ENCODE results near the gene LPIN2.
"Not testable (repeated sequence)": the region's sequence is repeated elsewhere in the genome, so short reads cannot be mapped to it uniquely, and the experiment has no call there.

LPIN2 gene

DNA sequence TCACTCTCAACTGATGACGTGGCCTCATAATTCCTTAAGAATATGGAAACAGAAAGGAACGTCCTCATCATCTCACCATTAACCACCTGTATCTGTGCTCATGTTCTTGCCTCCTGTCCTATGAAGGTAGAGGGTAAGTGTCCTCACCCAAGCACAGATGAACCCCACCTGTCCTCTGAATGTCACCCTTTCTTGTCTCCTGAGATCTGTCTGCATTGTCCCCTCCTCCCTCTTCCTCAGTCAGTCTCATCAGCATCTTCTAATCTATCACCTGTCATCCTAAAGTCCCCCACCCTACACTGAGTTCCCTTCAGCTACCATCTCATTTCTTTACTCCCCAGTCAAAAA, 39.4 kb upstream of the LPIN2 start:
- Mint-ChIP-seq H3K4me1 (peaks cover 8% of the 10 kb centered on the region), H3K4me3 (no peak overlapping the region), H3K27ac (no peak overlapping the region), H3K9me3 (peaks cover 6% of the 10 kb centered on the region), H3K27me3 (peaks cover 14% of the 10 kb centered on the region), H3K36me3 (peaks cover 6% of the 10 kb centered on the region)
- DNase-seq (ENCODE audit: low spot score in 2 of 2) (no peak), ATAC-seq (ENCODE audit: low read depth) (no peak)

DNA sequence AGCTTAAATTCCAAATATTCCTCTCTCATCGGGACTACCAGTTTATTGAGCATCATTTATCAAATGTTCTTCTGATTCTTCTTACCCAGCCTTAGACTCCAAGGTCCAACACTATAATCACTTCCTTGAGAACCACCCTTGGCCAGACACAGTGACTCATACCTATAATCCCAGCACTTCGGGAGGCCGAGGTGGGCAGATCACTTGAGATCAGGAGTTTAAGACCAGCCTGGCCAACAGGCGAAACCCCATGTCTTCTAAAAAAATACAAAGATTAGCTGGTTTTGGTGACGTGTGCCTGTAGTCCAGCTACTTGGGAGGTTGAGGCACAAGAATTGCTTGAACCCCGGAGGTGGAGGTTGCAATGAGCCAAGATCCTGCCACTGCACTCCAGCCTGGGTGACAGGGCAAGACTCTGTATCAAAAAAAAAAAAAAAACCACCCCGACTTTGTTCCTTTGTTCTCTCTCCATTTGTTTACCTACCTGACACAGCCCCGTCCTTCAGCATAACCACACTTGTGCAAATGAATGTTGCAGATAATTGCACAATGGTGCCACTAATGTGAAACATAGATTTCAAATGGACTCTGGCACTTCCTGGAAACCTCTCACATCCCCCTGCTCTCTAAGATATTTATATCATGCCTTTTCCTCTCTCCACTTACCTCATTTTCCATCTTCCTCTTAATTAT, 38.9 kb upstream of the LPIN2 start:
- Mint-ChIP-seq H3K9me3 (peaks cover 6% of the 10 kb centered on the region), H3K27me3 (peaks cover 14% of the 10 kb centered on the region), H3K36me3 (peaks cover 6% of the 10 kb centered on the region), H3K27ac (no peak overlapping the region), H3K4me1 (peaks cover 8% of the 10 kb centered on the region), H3K4me3 (no peak overlapping the region)
- DNase-seq (ENCODE audit: low spot score in 2 of 2) (no peak), ATAC-seq (ENCODE audit: low read depth) (no peak)

DNA sequence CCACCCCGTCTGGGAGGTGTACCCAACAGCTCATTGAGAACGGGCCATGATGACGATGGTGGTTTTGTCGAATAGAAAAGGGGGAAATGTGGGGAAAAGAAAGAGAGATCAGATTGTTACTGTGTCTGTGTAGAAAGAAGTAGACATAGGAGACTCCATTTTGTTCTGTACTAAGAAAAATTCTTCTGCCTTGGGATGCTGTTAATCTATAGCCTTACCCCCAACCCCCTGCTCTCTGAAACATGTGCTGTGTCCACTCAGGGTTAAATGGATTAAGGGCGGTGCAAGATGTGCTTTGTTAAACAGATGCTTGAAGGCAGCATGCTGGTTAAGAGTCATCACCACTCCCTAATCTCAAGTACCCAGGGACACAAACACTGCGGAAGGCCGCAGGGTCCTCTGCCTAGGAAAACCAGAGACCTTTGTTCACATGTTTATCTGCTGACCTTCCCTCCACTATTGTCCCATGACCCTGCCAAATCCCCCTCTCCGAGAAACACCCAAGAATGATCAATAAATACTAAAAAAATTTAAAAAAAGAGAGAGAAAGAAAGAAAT, 37.0 kb upstream of the LPIN2 start:
- not testable (repeated sequence) for DNase-seq (ENCODE audit: low spot score in 2 of 2); H3K9me3 Mint-ChIP-seq; H3K4me1 Mint-ChIP-seq; ATAC-seq (ENCODE audit: low read depth); H3K4me3 Mint-ChIP-seq; H3K27ac Mint-ChIP-seq; H3K36me3 Mint-ChIP-seq
- H3K27me3 Mint-ChIP-seq, result peaks cover 14% of the 10 kb centered on the region

DNA sequence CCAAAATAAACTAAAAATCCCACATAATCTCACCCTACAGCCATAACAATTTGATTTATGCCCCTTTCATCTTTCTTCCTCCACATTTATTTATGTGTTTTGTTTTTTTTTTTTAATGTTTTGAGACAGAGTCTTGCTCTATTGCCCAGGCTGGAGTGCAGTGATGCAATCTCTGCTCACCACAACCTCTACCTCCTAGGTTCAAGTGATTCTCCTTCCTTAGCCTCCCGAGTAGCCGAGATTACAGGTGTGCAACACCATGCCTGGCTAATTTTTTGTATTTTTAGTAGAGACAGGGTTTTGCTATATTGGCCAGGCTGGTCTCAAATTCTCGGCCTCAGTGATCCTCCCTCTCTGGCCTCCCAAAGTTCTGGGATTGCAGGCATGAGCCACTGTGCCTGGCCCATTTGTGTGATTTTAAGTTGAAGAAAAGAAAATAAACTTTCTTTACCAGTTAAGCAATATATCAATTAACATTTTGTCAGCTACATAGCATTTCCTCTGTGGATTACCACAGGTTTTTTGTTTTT, 35.9 kb upstream of the LPIN2 start:
- Mint-ChIP-seq H3K9me3 (peaks cover 6% of the 10 kb centered on the region), H3K36me3 (peaks cover 3% of the 10 kb centered on the region), H3K4me1 (peaks cover 6% of the 10 kb centered on the region), H3K4me3 (no peak overlapping the region), H3K27ac (no peak overlapping the region), H3K27me3 (peaks cover 11% of the 10 kb centered on the region)
- DNase-seq (ENCODE audit: low spot score in 2 of 2) (no peak), ATAC-seq (ENCODE audit: low read depth) (no peak)

DNA sequence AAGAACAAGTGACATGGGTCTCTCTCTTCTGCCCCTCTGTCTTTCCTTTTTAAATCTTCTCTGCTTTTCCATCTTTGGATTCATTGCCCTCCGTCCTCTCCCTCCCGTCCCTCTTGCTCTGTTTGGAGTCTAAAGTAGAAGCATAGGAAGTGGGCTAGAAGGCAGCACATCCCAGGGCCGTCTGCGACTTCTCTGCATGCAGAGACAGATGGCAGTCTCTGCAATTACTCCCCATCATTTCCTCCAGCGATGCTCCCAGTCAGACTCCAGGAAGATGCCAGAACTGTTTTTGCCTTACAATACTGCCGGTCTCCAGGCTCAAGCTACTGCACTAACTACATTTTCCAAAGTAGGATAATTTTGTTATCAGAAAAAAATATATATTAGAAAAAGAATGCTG, 35.2 kb upstream of the LPIN2 start:
- Mint-ChIP-seq H3K9me3 (peaks cover 1% of the 10 kb centered on the region), H3K27me3 (peaks cover 5% of the 10 kb centered on the region), H3K4me3 (no peak overlapping the region), H3K27ac (no peak overlapping the region), H3K4me1 (peaks cover 6% of the 10 kb centered on the region), H3K36me3 (no peaks in the 10 kb centered on the region)
- DNase-seq (ENCODE audit: low spot score in 2 of 2), result no peak
- ATAC-seq (ENCODE audit: low read depth), result no peak

DNA sequence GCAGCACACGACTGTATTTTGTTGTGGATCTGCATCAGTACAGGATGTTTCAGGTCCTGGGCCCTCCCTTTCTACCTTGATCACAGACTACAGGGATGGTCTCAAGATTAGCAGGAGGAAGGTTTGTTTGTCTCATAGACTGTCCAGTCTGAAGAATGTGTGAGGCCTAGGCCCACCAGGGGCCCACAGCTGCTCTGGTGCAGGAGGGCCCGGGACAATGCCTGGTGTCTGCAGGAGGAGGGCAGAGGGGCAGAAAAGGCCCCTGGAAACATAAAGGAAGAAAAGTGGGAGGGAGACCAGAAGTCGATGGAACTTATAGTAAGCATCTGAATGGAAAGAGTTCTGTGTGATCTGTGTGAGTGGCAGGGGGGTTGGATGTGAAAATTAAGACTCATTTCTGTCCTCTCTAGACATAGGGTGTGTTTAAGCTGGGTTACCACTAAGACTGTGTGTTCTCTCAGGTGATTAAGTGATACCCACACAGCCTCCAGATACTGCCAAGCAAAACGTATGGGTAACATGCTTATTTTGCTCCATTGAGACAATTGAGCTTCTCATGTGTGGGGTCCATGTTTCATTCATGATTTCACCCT, 33.4 kb upstream of the LPIN2 start:
- peaks cover 5% of the 10 kb centered on the region for H3K4me1 Mint-ChIP-seq
- H3K4me3 Mint-ChIP-seq, result no peak overlapping the region
- ATAC-seq (ENCODE audit: low read depth), result no peak
- H3K9me3 Mint-ChIP-seq, result no peaks in the 10 kb centered on the region
- H3K27me3 Mint-ChIP-seq, result no peaks in the 10 kb centered on the region
- H3K36me3 Mint-ChIP-seq, result no peaks in the 10 kb centered on the region
- no peak for DNase-seq (ENCODE audit: low spot score in 2 of 2)
- H3K27ac Mint-ChIP-seq, result no peak overlapping the region

DNA sequence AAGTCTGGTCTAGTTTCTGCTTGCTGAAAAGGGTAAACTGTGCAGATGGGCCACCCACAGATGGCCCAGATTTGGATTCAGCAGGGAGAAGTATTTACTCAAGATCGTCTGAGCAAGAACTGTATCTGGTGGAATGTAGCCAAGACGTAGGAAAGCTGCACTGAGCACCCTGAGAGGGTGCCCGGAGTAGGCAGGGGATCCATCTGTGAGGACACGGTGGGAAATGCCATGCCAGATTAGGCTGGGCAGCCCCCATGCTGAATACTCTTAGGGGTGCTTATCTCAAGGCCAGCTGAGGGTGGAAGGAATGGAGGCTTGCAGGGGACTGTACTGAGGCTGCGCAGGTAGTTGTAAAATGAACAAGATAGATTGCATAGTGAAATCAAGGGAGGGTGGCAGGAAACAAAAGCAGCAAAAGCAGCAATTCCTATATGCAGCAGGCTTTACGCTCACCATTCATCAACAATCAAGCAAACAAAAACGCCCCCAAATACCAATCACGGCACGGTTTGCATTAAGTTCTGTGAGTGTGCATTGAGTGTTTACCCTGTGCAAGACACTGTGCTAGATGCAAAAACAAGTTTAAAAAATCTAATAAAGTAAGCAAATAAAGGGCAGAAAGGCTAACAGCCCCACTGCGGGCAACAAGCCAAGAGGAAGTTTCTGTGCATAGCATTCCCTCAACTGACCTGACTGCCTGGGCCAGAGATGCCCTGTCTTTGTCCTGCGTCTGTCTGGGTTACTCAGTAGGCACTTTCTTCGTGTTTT, 32.2 kb upstream of the LPIN2 start:
- DNase-seq (ENCODE audit: low spot score in 2 of 2), result no peak
- H3K4me3 Mint-ChIP-seq, result no peak overlapping the region
- H3K27ac Mint-ChIP-seq, result no peak overlapping the region

DNA sequence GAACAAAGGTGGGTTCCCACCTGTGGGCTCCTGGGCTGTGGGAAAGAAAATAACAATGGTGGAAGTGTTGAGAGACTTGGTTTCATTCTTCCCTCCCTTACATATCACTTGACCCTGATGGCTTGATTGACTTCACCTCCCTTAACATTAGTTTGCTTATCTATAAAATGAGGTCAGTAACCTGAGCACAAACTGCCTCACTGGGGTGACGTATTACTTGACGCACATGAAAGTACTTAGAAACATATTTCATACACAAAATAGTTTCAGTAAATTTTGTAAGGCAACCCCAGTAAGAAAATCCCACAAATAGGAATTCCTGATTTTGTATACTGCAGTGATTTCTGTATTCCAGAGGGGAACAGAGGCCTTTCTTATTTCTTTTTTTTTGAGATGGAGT, 29.4 kb upstream of the LPIN2 start:
- Mint-ChIP-seq H3K9me3 (no peaks in the 10 kb centered on the region), H3K4me3 (no peak overlapping the region), H3K27me3 (no peaks in the 10 kb centered on the region), H3K27ac (no peak overlapping the region), H3K36me3 (no peaks in the 10 kb centered on the region), H3K4me1 (peaks cover 9% of the 10 kb centered on the region)
- ATAC-seq (ENCODE audit: low read depth) (no peak), DNase-seq (ENCODE audit: low spot score in 2 of 2) (no peak)

More for the DNA sequence above, 32.2 kb upstream of the LPIN2 start:
- Mint-ChIP-seq H3K4me1 (peaks cover 5% of the 10 kb centered on the region), H3K36me3 (no peaks in the 10 kb centered on the region), H3K9me3 (no peaks in the 10 kb centered on the region), H3K27me3 (no peaks in the 10 kb centered on the region)
- no peak for ATAC-seq (ENCODE audit: low read depth)

DNA sequence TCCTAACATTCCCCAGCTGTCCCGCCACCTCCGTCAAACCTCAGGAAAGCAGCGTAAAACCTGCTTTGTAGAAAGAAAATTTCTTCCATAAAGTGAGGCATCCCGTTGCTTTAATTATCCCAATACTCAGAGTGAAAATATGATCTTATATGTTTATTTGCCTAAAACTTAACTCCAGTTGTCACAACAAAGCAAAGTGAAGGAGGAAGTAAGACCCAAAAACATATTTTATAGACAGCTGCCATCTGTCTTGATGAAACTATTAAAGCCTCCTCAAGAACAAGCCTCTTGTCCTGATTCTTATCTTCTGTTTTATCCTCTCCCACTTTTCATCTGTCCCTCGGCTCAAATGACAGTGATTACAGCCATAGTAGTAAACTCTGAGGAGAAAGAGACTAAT, 28.9 kb upstream of the LPIN2 start:
- no peaks in the 10 kb centered on the region for H3K27me3 Mint-ChIP-seq
- no peaks in the 10 kb centered on the region for H3K9me3 Mint-ChIP-seq
- DNase-seq (ENCODE audit: low spot score in 2 of 2) (no peak), ATAC-seq (ENCODE audit: low read depth) (no peak)
- no peak overlapping the region for H3K4me3 Mint-ChIP-seq
- H3K36me3 Mint-ChIP-seq, result no peaks in the 10 kb centered on the region
- peaks cover 11% of the 10 kb centered on the region for H3K4me1 Mint-ChIP-seq
- no peak overlapping the region for H3K27ac Mint-ChIP-seq

DNA sequence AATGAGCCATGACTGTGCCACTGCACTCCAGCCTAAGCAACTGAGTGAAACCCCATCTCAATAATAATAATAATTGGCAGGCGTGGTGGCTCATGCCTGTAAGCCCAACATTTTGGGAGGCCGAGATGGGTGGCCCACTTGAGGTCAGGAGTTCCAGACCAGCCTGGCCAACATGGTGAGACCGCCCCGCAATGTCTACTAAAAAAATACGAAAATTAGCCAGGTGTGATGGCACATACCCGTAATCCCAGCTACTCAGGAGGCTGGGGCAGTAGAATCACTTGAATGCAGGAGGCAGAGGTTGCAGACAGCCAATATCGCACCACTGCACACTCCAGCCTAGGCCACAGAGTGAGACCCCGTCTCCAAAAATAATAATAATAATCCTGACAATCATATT, 27.9 kb upstream of the LPIN2 start:
- H3K27me3 Mint-ChIP-seq, result no peaks in the 10 kb centered on the region
- no peak for ATAC-seq (ENCODE audit: low read depth)
- H3K27ac Mint-ChIP-seq, result no peak overlapping the region
- H3K4me3 Mint-ChIP-seq, result no peak overlapping the region
- peaks cover 11% of the 10 kb centered on the region for H3K4me1 Mint-ChIP-seq
- H3K9me3 Mint-ChIP-seq, result no peaks in the 10 kb centered on the region
- DNase-seq (ENCODE audit: low spot score in 2 of 2), result no peak
- H3K36me3 Mint-ChIP-seq, result no peaks in the 10 kb centered on the region

DNA sequence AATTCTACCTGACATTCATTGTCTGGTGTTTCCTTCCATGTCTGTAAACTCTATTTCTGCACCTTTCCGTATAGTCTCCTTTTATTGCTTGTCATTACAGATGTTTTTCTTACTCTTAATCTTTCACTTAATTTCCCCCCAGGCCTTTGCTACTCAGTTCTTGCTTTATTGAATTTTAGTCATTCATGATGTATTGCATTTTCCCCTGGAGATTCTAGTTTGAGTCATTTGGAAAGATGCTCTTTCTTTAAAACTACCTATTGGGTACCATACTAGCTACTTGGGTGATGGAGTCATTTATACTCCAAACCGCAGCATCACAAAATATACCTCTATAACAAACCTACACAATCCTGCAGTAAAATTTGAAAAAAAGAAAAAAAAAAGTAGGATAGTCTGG, 27.2 kb upstream of the LPIN2 start:
- no peaks in the 10 kb centered on the region for H3K36me3 Mint-ChIP-seq
- no peak overlapping the region for H3K27ac Mint-ChIP-seq
- H3K4me1 Mint-ChIP-seq, result peaks cover 11% of the 10 kb centered on the region
- ATAC-seq (ENCODE audit: low read depth) (no peak), DNase-seq (ENCODE audit: low spot score in 2 of 2) (no peak)
- no peak overlapping the region for H3K4me3 Mint-ChIP-seq
- no peaks in the 10 kb centered on the region for H3K27me3 Mint-ChIP-seq
- no peaks in the 10 kb centered on the region for H3K9me3 Mint-ChIP-seq

DNA sequence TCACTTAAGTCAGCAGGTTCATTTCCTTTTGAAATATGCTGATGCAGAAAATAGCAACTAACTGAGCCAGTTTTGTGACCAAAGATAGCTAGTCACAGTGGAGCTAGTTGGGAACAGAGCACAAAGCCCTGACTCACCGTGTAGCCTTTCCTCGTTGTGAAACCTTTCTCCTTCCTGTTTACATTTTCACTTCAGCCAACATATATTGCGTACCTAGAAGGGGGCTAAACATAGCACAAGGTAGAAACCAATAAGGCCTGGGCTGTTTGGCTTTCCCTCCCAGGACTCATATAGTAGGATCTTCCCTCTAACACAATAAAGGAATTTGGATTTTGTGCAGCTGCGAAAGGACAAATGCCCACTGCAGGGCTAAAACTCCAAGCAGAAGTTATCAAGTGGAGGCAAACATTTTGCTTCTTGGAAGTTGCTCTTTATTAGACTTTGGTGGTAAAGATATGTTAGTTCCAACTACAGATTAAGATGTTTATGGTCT, 24.5 kb upstream of the LPIN2 start:
- Mint-ChIP-seq H3K9me3 (no peaks in the 10 kb centered on the region), H3K4me3 (peak overlapping the region; percentile 24)
- ATAC-seq (ENCODE audit: low read depth), result peak; percentile 89

DNA sequence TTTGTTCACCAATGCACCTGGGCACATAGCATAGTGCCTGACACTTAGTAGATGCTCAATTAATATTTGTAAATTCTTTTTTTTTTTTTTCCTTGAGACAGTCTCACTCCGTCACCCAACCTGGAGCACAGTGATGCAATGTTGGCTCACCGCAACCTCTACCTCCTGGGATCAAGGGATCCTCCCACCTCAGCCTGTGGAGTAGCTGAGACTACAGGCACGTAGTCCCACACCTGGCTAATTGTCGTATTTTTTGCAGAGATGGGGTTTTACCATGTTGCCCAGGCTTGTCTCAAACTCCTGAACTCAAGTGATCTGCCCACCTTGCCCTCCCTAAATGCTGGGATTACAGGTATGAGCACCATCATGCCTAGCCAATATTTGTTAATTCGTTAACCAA, 23.2 kb upstream of the LPIN2 start:
- Mint-ChIP-seq H3K9me3 (no peaks in the 10 kb centered on the region), H3K27ac (no peak overlapping the region), H3K4me3 (no peak overlapping the region), H3K27me3 (no peaks in the 10 kb centered on the region), H3K4me1 (peaks cover 10% of the 10 kb centered on the region), H3K36me3 (no peaks in the 10 kb centered on the region)
- no peak for DNase-seq (ENCODE audit: low spot score in 2 of 2)
- no peak for ATAC-seq (ENCODE audit: low read depth)

More for the DNA sequence above, 24.5 kb upstream of the LPIN2 start:
- Mint-ChIP-seq H3K27me3 (no peaks in the 10 kb centered on the region), H3K36me3 (no peaks in the 10 kb centered on the region), H3K4me1 (peaks cover 11% of the 10 kb centered on the region), H3K27ac (peak overlapping the region; percentile 43)
- DNase-seq (ENCODE audit: low spot score in 2 of 2), result no peak

DNA sequence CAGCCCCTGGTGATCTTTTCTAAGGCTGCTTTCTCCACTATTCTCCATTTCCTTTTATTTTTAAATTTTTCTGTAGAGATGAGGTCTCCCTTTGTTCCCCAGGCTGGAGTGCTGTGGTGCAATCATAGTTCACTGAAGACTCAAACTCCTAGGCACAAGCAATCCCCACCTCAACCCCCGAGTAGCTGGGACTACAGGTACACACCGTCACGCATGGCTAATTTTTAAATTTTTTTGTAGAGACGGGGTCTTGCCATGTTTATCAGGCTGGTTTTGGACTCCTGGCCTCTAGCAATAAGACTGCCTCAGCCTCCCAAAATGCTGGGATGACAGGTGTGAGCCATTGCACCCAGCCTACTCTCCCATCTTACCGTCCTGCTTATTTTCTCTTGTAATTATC, 22.7 kb upstream of the LPIN2 start:
- peaks cover 10% of the 10 kb centered on the region for H3K4me1 Mint-ChIP-seq
- no peaks in the 10 kb centered on the region for H3K9me3 Mint-ChIP-seq
- H3K36me3 Mint-ChIP-seq, result no peaks in the 10 kb centered on the region
- DNase-seq (ENCODE audit: low spot score in 2 of 2) (no peak), ATAC-seq (ENCODE audit: low read depth) (no peak)
- H3K4me3 Mint-ChIP-seq, result no peak overlapping the region
- H3K27ac Mint-ChIP-seq, result no peak overlapping the region
- H3K27me3 Mint-ChIP-seq, result no peaks in the 10 kb centered on the region

Measured in memory B cell (primary cell).